OCI-LY7 (cell line): Measurements from ENCODE around the gene HS3ST1.

Source experiments
- EZH2phosphoT487 ChIP-seq: fragments of 200-600 bp; sonication (generic); IDR thresholded peaks from 2 replicates; pipeline ENCODE4 v1.6.1; 2018; ENCODE audit warnings: low read depth, borderline replicate concordance, mild to moderate bottlenecking, mixed run types, antibody characterized with exemption, low read length, moderate library complexity, mixed read lengths
- TF ChIP-seq, protein P1 (sequence below): fragments of 200-600 bp; sonication (generic); conservative IDR thresholded peaks from 2 replicates; pipeline ENCODE4 v1.5.1; 2014; ENCODE audit warnings: mild to moderate bottlenecking, antibody characterized with exemption, low read length, moderate library complexity, mixed read lengths

DNA sequence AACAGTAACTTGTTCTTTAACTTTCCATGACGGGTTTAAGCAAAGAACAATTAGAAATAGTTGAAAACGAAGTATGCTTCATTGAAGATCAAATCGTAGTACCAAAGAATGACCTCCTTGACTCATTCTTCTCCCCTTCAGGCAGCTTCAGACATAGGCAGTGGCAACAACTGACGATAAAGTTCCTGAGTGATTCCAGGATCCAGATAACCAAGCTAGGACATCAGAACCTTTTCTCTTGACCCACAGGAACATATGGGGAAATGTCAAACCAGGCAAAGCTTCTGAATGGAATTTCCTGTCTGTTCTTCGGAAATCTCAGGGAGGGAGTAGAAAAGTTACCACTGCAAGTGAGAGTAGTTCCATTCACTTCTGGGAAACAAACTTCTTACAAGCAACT, 74.2 kb downstream of the HS3ST1 start:
- TF ChIP-seq, protein P1, sequence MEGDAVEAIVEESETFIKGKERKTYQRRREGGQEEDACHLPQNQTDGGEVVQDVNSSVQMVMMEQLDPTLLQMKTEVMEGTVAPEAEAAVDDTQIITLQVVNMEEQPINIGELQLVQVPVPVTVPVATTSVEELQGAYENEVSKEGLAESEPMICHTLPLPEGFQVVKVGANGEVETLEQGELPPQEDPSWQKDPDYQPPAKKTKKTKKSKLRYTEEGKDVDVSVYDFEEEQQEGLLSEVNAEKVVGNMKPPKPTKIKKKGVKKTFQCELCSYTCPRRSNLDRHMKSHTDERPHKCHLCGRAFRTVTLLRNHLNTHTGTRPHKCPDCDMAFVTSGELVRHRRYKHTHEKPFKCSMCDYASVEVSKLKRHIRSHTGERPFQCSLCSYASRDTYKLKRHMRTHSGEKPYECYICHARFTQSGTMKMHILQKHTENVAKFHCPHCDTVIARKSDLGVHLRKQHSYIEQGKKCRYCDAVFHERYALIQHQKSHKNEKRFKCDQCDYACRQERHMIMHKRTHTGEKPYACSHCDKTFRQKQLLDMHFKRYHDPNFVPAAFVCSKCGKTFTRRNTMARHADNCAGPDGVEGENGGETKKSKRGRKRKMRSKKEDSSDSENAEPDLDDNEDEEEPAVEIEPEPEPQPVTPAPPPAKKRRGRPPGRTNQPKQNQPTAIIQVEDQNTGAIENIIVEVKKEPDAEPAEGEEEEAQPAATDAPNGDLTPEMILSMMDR = no peak
- TF ChIP-seq EZH2phosphoT487 = no peak
